K562 (cell line): ENCODE measurements around the gene MLLT11. TPM values are rescaled to one million over a fixed set of nuclear protein-coding genes. Genes with fewer than 3 reads are reported as not detected.

Source experiments
- ATF6 ChIP-seq: sonication (generic); formaldehyde crosslinking; IDR thresholded peaks from 2 replicates; pipeline ENCODE4 v1.4.0; 2020; ENCODE audit warnings: mild to moderate bottlenecking, missing genetic modification reagents
- CHD7 ChIP-seq: fragments of 200-600 bp; sonication (generic); IDR thresholded peaks from one replicate; pipeline ENCODE4 v1.6.1; 2012; ENCODE audit warnings: mild to moderate bottlenecking, low read depth, low read length, inconsistent platforms
- CTCF ChIP-seq, 3 experiments: IDR thresholded peaks in 2 of 3; conservative IDR thresholded peaks in 1 of 3; 2 replicates each; pipeline ENCODE4 v1.5.1; 2011 to 2012; ENCODE audit warnings: low read length in 3 of 3, mild to moderate bottlenecking in 3 of 3, control low read depth in 2 of 3, improper control_type of control experiment in 1 of 3, inconsistent platforms in 1 of 3, low read depth in 1 of 3, mixed read lengths in 1 of 3, moderate library complexity in 1 of 3; ENCODE audit not compliant: insufficient read depth in 2 of 3
- PTBP1 ChIP-seq: fragments of 200-400 bp; formaldehyde crosslinking; IDR thresholded peaks from 2 replicates; pipeline ENCODE4 v1.6.1; 2017; ENCODE audit warnings: low read depth, low read length
- TAL1 ChIP-seq: fragments of 450-650 bp; IDR thresholded peaks from 2 replicates; pipeline ENCODE4 v1.6.1; 2016; ENCODE audit warnings: mild to moderate bottlenecking
- ZBTB2 ChIP-seq: fragments of 450-650 bp; IDR thresholded peaks from 2 replicates; pipeline ENCODE4 v1.6.1; 2016; ENCODE audit warnings: antibody characterized with exemption
- ZKSCAN1 ChIP-seq: fragments of 150-350 bp; IDR thresholded peaks from 2 replicates; pipeline ENCODE4 v1.6.1; 2016; ENCODE audit warnings: low read depth, low read length
- ZNF133 ChIP-seq: fragments of 250-450 bp; sonication (Bioruptor Pico); IDR thresholded peaks from 2 replicates; pipeline ENCODE4 v1.4.0; 2020; ENCODE audit warnings: mild to moderate bottlenecking
- ZNF239 ChIP-seq: fragments of 250-450 bp; sonication (Bioruptor Pico); IDR thresholded peaks from 2 replicates; pipeline ENCODE4 v1.4.0; 2020; ENCODE audit warnings: mild to moderate bottlenecking
- polyA plus RNA-seq, 8 experiments: library from polyadenylated mRNA; depleted of rRNA in 4 of 8; stranded (reverse) in 5 of 8; unstranded in 3 of 8; fragments of >200 nt; fragmentation: Nextera tagmentation in 2 of 8; fragmentation: Illumina TruSeq in 1 of 8; extraction: Ambion mirVana in 2 of 8; extraction: Trizol in 1 of 8; gene quantifications; 2 replicates each; pipeline versions ENCODE4 v1.2.1 to v1.2.3, GENCODE V29; 2011 to 2014; ENCODE audit warnings: inconsistent platforms in 1 of 8, missing spikeins in 1 of 8
- total RNA-seq, 7 experiments: library from RNA; depleted of rRNA in 6 of 7; stranded (reverse); fragments of >200 nt in 6 of 7; fragmentation: Illumina TruSeq in 2 of 7; extraction: Trizol in 2 of 7; gene quantifications; 2 replicates each; pipeline versions ENCODE4 v1.2.1 to v1.2.3, GENCODE V29; 2011 to 2021; ENCODE audit warnings: low replicate concordance in 1 of 7

Gene MLLT11
- total and polyA plus RNA-seq, 9 of the 15 experiments (the other 6 are each of a cell fraction or from before 2014, with no cell fraction given), result 12.1 to 91.0 (median 22.0) TPM

DNA sequence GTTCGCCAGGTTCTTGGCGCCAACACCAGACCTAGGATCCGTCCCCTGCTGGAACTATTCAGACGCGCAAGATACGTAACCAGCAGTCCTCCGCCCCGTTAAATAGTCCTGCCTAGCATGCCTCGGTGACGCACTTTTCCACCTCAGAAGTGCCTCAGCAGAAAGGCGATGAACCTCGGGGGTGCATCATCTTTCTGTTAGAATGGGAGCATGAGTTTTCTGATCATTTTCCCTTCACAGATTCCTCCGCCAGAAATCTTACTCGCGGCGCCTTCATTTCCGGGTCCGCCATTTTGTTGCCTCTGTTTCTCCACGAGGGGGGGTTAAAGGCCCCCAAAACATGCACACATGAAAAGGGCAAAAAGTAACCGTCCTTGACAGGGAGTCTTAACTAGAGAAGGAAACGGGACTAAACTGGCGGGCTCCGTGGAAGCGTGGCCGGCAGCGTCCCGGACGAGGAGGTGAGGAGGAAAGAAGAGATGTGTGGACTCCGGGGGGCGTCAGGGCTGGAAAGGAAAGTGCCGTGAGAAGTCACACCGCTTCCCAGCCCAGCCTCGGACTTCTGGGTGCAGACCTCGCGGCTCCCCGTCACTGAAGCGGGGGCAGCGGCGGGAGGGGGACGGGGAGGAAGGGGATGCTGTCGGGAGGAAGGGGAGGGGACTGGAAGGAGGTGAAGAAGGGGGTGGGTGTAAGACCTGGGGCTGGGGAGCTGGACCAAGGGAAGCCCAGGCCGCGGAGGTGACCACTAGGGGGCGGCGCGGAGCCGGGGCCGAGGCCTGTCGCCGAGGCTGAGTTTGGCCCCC, 10.5 kb downstream of the MLLT11 start, which contains the start of gene GABPB2 (continued):
- no peak for TF ChIP-seq CHD7
- peak; percentile 6; the same call in 1 of the 2 replicates for TF ChIP-seq ATF6 (CRISPR knock-in tag)
- TF ChIP-seq ZBTB2, result peak; percentile 92
- TF ChIP-seq PTBP1, result no peak
- peak; percentile 76 to 88 (median 86) for TF ChIP-seq CTCF (IDR thresholded peaks at IDR 0.05 in 2 of 3, conservative IDR thresholded peaks at IDR 0.05 in 1 of 3; ENCODE audit: insufficient read depth in 2 of 3, low read depth in 1 of 3, low read length in 3 of 3)
- TF ChIP-seq ZKSCAN1, result peak; percentile 36; the same call in 1 of the 2 replicates
- no peak for TF ChIP-seq ZNF239 (CRISPR knock-in tag)
- no peak for TF ChIP-seq ZNF133
- peak; percentile 5; the same call in 1 of the 2 replicates for TF ChIP-seq TAL1
